NCI-H345 treated with DMSO at 0.1 percent for 48 hours (cell line): ENCODE data around the gene ARL16.
A peak's percentile ranks its signal among the peaks of the same experiment; 100 is the strongest.

Experiments used
- DNase-seq: peaks from one replicate; lab custom pipeline; 2025; ENCODE audit not compliant: unreplicated experiment; lab: John Stamatoyannopoulos, UW

The ARL16 gene

GRCh38 chr17:81673561-81674258 is 9.9 kb downstream of the ARL16 start:
- DNase-seq = no peak

DNA sequence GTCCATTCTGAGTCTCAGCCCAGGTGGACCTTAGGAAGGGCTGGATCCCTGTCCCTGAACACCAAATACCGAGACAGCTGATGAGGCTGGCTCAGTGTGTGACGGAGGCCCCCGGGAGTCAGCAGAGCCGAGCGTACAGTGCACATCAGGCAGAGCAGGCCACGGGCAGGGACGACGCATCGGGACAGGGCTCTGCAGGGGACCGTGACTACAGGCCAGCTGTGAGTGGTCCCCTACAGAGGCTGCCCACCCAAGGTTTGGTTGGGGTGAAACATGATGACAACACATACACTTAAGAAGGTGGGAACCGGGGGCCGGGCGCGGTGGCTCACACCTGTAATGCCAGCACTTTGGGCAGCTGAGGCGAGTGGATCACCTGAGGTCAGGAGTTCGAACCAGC is 10.6 kb downstream of the ARL16 start:
- no peak for DNase-seq

- DNase-seq = no peak
These were observed 11.1 kb downstream of the ARL16 start for GRCh38 chr17:81672504-81672903.

GRCh38 chr17:81667754-81668153 is 15.8 kb downstream of the ARL16 start:
- no peak for DNase-seq

DNA sequence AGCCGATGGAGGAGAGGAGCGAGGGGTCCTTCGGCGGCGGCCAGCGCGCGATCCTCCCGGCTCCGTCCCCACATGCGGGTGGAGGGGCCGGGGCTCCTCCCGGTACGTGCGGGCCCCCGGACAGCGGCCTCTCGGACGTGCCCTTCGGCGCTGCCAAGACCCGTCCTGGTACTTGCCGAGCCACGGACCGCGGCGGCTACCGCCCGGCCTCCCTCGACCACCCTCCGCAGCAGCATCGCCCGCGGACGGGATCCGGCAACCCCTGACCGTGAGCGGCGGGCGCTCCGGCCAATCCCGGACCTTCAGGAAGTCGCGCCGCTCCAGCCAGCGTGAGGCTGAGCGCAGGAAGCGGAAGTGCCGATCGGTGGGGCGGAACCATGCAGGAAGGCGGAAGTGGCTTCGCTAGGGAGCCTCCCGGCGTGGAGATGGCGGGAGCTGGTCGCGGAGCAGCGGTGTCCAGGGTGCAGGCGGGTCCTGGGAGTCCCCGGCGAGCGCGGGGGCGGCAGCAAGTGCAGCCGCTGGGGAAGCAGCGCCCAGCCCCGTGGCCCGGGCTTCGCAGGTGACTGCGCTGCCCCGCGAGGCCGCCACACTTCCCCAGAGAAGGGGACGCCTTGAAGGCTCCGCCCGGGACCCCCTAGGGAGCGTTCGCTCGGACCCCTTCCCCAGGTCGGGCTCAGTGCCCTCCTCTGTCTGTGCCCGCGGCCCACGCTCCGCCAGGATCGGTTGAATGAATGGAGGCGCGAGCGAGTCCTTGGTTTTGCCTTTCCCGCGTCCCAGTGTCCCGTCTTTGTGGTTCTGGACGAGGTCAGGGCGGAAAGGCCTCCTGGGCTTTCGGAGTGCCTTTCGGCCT is 17.0 kb downstream of the ARL16 start, which contains the start of the genes CCDC137 and OXLD1:
TSS of gene CCDC137 (plus strand) at position 396 of the 850 bp plus-strand sequence. CDS start at position 426, 30 bp downstream.
TSS of gene OXLD1 (minus strand) at position 264 of the 850 bp plus-strand sequence. CDS start at position 236, 28 bp downstream.
- DNase-seq = peak; percentile 95

GRCh38 chr17:81666092-81666341 is 17.6 kb downstream of the ARL16 start:
- DNase-seq = no peak

- no peak for DNase-seq
These were observed 18.1 kb downstream of the ARL16 start for GRCh38 chr17:81665205-81666091.

DNA sequence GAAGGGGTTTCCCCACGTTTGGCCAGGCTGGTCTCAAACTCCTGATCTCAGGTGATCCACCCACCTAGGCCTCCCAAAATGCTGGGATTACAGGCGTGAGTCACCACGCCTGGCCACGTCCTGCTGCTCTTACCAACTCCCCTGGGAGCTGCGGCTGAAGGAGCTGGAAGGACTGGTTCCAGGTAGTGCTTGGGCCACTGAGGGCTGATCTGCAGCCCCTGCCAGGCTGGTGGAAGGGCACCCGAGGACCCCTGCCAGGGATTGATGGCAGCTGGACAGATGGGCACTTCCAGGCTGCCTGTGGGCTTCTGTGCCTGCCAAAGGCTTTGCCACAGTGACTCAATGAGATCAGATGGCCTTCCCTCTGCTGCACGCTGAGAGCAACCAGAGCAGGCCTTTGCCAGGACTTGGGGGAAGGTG is 19.5 kb downstream of the ARL16 start:
- no peak for DNase-seq

GRCh38 chr17:81662002-81662401 is 21.6 kb downstream of the ARL16 start:
- no peak for DNase-seq

DNA sequence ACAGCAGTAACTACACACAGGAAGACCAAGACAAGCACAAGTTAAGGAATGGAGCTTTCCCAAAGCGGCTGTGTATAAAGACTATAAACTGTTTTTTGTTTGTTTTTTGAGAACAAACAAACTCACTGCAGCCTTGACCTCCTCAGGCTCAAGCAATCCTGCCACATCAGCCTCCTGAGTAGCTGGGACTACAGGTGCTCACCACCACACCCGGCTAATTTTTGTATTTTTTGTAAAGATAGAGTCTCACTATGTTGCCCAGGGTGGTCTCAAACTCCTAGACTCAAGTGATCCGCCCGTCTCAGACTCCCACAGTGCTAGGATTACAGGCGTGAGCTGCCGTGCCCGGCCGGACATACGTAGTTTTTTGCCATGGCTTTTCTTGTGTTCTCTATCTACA is 23.2 kb downstream of the ARL16 start:
- no peak for DNase-seq

DNA sequence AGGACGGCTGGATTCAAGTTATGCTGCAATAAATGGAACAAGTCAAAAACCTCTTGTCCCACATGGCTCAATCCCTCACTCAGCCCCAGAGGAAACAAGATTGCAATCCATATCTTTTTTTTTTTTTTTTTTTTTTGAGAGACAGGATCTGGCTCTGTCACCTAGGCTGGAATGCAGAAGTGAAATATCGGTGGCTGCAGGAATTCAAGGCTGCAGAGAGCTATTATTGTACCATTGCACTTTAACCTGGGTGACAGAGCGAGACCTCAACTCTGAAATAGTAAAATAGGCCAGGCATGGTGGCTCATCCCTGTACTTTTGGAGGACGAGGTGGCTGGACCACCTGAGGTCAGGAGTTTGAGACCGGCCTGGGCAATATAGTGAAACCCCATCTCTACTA is 24.6 kb downstream of the ARL16 start:
- no peak for DNase-seq

DNA sequence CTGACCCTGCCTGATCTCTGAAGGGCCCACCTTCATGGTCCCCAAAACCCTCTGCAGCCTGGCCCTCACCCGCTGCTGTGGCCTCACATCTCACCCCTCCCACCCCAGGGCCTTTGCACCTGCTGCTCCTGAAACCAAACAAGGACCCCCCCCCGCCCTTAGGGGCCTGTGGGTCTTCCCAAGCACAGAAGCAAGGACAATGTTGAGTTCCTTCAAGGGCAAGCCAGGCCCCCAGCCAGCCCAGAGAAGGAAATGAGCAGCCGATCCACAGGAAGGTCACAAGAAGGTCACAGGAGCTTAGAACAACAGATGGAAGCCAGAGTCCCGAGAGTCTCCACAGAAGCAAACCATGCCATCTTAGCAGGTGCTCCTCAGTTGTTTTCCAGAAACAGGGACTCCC is 26.8 kb downstream of the ARL16 start:
- no peak for DNase-seq

- DNase-seq = no peak
These were observed 27.4 kb downstream of the ARL16 start, which contains the start of gene PDE6G for GRCh38 chr17:81656118-81656743. Gene PDE6G (minus strand): TSS chr17:81656542. CDS start chr17:81653305, 3,237 bp downstream.

DNA sequence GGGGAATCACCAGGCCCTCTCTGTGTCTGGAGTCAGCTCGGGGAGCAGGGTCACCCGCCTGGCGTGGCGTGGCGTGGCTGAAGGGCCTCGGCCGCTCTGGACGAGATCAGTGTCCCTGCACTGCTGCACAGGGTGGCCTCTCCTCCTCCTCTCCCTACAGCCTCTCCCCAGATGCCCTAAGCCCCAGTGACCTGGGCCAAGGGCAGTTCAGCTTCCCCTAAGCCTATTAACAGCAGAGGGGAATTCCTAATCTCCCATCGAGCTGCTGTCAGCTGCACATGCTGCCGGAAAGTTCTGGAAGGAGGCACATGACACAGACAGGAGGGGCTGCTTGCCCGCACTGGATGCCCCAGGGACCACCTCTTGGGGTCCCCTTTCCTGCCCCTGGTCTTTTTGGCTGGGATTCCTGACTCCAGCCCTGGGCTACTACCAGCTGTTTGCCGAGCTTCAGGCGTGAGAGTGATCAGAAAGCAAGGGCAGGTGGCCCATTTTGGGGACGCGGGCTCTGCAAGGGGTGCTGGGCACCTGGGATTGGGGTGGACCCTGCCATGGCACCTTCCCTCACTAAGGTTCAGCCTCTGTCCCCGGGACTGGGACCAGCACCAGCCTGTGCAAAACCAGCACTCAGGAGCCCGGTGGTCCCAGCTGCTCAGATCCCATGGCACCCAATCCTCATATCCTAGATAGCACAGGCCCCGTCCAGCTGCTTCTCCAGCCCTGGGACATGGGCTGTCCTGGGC is 28.0 kb downstream of the ARL16 start:
- no peak for DNase-seq

DNA sequence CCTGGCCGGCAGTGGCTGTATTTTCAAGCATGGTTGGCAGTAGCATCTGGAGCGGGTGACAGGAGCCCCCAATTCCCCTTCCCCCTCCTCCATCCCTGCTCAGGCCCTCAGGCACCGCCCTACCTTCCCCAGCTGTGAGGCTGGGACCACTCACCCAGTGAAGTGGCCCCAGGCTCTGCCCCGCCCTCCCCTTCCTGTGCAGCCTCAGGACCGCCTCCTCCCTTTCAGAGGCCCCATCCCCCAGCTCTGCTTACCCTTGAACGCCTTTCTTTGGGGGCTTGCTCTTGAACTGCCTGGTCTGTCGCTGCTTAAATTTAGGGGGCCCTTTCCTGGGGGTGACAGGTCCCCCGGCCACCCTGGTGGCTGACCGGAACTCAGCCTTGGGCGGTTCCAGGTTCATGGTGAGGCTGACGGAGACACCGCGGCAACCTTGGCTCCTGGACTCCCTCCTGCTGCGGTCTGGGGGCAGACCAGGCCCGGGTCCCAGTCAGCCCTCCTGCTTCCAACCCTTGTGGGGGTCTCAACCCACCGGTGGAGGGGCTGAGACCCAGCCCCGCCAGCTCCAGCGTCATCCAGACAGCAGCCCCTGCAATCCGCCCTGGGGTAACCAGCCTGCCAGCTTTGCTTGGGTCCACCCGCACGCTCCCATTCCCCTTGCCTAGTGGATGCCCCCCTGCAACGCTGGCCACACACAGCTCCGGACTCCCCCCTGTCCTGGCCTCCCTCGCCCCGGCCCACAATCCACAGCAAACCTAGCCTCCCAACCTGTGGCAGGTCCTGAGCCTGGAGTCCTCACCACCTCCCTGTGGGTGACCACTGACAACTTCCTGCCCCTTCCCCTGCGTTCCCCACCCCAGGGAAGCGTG is 30.5 kb downstream of the ARL16 start:
- DNase-seq = no peak

DNA sequence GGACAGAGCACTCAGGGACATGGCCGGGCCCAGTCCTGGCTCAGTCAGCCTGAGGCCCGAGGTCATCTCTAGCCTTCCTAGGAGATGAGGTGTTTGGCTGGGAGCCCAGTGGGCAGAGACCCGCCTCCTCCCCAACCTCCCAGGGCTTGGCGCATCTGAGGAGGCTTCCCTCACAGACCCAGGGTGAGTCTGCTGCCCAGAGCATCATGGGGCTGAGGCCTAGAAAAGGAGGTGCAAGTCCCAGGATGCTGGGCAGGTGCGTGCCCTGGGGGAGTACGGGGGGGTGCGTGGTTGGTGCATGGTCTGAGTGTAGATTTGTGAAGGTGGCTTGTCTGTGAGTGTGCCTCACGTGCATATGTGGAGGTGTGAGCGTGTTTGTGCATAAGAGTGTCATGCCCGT is 31.9 kb downstream of the ARL16 start:
- DNase-seq = no peak

DNA sequence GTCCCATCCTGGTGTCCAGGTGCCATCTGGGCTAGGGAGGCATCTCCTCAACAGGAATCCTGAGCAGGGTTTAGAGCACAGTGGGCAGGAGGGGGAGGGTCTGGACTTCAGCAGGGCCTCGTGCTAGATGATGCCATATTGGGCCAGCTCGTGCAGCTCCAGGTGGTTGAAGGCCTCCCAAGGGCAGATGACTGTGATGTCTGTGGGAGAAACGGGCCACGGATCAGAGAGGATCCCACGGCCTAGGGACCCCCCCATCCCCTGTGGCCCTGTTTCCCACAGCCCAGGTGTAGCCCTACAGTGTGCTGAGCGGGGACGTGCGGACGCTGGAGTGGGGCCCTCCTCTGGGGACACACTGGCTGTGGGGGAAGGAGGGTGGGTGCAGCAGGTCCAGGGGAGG is 32.6 kb downstream of the ARL16 start:
- DNase-seq = no peak

DNA sequence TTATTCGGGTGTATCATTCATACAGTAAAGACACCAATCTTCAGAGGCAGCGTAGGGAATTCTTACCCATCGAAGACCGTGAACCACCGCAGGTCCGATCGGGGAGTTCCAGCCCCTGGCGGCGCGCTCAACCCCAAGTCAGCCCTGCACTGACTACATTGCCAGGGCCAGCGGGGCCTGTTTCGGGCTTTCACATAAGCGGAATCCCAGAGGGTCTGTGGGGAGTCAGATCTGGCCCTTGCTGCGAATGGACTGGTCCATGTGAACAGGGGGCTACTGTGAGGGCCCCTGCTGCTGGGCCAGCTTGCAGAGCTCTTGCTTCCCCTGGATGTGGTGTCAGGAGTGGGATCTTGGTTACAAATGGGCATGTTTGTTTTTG is 34.9 kb downstream of the ARL16 start:
- DNase-seq = no peak

DNA sequence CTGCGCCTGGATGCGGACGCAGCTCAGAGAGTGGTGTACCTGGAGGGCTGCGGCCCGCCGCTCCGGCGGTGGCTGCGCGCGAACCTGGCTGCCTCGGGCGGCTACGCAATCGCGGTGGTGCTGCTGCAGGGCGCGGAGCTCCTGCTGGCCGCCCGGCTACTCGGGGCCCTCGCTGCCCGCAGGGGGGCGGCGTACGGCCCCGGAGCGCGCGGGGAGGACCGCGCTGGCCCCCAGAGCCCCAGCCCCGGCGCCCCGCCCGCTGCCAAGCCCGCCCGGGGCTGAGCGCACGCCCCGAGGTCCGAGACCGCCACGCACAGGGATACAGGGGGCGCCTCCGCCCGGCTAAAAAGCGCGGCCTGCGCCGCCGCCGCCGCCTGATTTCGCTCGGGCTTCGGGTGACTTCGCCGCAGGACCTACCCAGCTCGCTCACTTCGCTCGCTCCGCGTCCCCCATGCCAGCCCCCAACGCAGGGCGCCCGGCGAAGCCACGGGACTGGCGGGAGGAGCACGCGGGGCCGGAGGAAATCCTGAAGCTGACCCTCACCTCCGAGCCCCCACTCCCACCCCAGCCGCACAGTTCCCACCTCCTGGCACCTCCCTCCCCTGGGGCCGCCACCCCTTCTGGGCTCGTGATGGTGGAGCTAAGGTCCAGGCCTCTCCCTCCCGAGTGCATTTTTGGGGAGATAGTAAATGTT is 35.4 kb downstream of the ARL16 start:
- DNase-seq = no peak
